ENCODE data around the gene TCF20.

The TCF20 gene

GRCh38 chr22:42286205-42286604 lies 15.8 kb upstream of the TCF20 start:
- no peak for TF ChIP-seq CTCF (IDR thresholded peaks at IDR 0.05; ENCODE audit: control insufficient read depth, extremely low read depth, insufficient read depth)
- no peak overlapping the region for H3K4me3 ChIP-seq (ENCODE audit: low read depth, low read length)
- no peak for DNase-seq (ENCODE audit: low read depth)

GRCh38 chr22:42285604-42286003 lies 15.2 kb upstream of the TCF20 start:
- no peak for TF ChIP-seq CTCF (IDR thresholded peaks at IDR 0.05; ENCODE audit: control insufficient read depth, extremely low read depth, insufficient read depth)
- H3K4me3 ChIP-seq (ENCODE audit: low read depth, low read length) = no peak overlapping the region
- no peak for DNase-seq (ENCODE audit: low read depth)

- TF ChIP-seq CTCF (IDR thresholded peaks at IDR 0.05; ENCODE audit: control insufficient read depth, extremely low read depth, insufficient read depth) = no peak
- no peak for DNase-seq (ENCODE audit: low read depth)
- no peak overlapping the region for H3K4me3 ChIP-seq (ENCODE audit: low read depth, low read length)
Observed at GRCh38 chr22:42284643-42285181, 14.3 kb upstream of the TCF20 start.

GRCh38 chr22:42284202-42284591 lies 13.7 kb upstream of the TCF20 start:
- TF ChIP-seq CTCF (IDR thresholded peaks at IDR 0.05; ENCODE audit: control insufficient read depth, extremely low read depth, insufficient read depth) = no peak
- DNase-seq (ENCODE audit: low read depth) = no peak
- no peak overlapping the region for H3K4me3 ChIP-seq (ENCODE audit: low read depth, low read length)

GRCh38 chr22:42283278-42284201 lies 13.1 kb upstream of the TCF20 start:
- no peak for DNase-seq (ENCODE audit: low read depth)
- H3K4me3 ChIP-seq (ENCODE audit: low read depth, low read length) = no peak overlapping the region
- no peak for TF ChIP-seq CTCF (IDR thresholded peaks at IDR 0.05; ENCODE audit: control insufficient read depth, extremely low read depth, insufficient read depth)

- no peak for DNase-seq (ENCODE audit: low read depth)
- H3K4me3 ChIP-seq (ENCODE audit: low read depth, low read length) = no peak overlapping the region
- no peak for TF ChIP-seq CTCF (IDR thresholded peaks at IDR 0.05; ENCODE audit: control insufficient read depth, extremely low read depth, insufficient read depth)
Observed at GRCh38 chr22:42282943-42283277, 12.5 kb upstream of the TCF20 start.

All from LNCaP clone FGC (cell line).